ENCODE measurements around the gene CES4A. TPM values are rescaled to one million over a fixed set of nuclear protein-coding genes. Genes with fewer than 3 reads are reported as not detected.

CES4A gene
- total and polyA plus RNA-seq, 9 of the 15 experiments (the other 6 are each of a cell fraction or from before 2014, with no cell fraction given): 0.09 to 0.13 (median 0.11) TPM; not detected in 6

DNA sequence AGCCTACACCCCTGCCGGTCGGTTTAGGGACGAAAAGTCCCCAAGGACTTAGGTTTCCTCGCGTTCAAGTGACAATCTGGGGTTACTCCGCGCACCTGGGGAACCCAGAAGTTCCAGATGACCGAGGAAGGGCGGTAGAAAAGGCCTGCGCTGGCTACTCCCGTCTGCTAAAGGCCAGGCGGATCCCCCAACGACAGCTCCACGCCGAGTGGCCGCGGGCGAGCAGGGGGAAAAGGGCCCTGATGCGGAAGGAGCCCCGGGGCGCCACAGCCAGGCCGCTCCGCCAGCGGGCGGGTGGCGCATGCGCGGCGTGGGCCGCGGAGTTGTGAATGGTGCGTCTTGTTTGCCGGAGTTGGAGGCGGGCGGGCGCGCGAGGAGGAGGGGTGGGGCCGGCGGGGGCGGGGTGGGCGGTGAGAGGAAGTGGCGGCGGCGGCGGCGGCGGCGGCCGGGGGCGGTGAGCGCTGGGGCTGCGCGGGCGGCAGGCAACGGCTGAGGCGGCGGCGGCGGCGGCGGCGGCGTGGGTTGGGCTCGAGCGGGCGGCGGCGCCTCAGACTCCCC lies 40.4 kb downstream of the CES4A start, which contains the start of gene CBFB:
Gene CBFB, plus strand, starts transcription at position 454 of the 558 bp plus-strand sequence. CDS start 259 bp downstream, outside the sequence.
- in situ Hi-C loops (cut with MboI): no loop called here
- CTCF ChIA-PET (ENCODE audit: low intra/inter-chr PET ratio): no interaction called here
- FAIRE-seq: no peak
- TF ChIP-seq JUND (IDR thresholded peaks at IDR 0.05; ENCODE audit: borderline replicate concordance, low read depth, low read length) (0 out of 2 replicates have a peak, but pooled peaks have one; percentile 18), JUND (tag; IDR thresholded peaks at IDR 0.05; ENCODE audit: borderline replicate concordance, low read depth, low read length) (no peak), ZNF436 (CRISPR knock-in tag; IDR thresholded peaks at IDR 0.05) (0 out of 2 replicates have a peak, but pooled peaks have one; percentile 23), ZBED1 (IDR thresholded peaks at IDR 0.05) (no peak), KAT8 (IDR thresholded peaks at IDR 0.05; ENCODE audit: low read depth) (no peak), ZNF121 (CRISPR knock-in tag; conservative IDR thresholded peaks at IDR 0.05) (no peak), ZFP30 (CRISPR knock-in tag; IDR thresholded peaks at IDR 0.05; ENCODE audit: borderline replicate concordance) (no peak), FOXP1 (CRISPR knock-in tag; IDR thresholded peaks at IDR 0.05) (0 out of 2 replicates have a peak, but pooled peaks have one; percentile 73), HNRNPLL (IDR thresholded peaks at IDR 0.05; ENCODE audit: low read depth, low read length, poor library complexity, severe bottlenecking) (peak; percentile 24), CHD4 (IDR thresholded peaks at IDR 0.05; ENCODE audit: insufficient read depth, insufficient replicate concordance, low read depth, low read length, poor library complexity, severe bottlenecking) (no peak), ZNF384 (IDR thresholded peaks at IDR 0.05; ENCODE audit: low read depth, low read length) (no peak; the same call in 1 of the 2 replicates), GABPB2 (CRISPR knock-in tag; conservative IDR thresholded peaks at IDR 0.05) (no peak), MIER1 (IDR thresholded peaks at IDR 0.05; ENCODE audit: low read depth) (no peak), KLF13 (tag; IDR thresholded peaks at IDR 0.05; ENCODE audit: borderline replicate concordance, low read depth) (0 out of 2 replicates have a peak, but pooled peaks have one; percentile 29)
- TF ChIP-seq, protein P1, sequence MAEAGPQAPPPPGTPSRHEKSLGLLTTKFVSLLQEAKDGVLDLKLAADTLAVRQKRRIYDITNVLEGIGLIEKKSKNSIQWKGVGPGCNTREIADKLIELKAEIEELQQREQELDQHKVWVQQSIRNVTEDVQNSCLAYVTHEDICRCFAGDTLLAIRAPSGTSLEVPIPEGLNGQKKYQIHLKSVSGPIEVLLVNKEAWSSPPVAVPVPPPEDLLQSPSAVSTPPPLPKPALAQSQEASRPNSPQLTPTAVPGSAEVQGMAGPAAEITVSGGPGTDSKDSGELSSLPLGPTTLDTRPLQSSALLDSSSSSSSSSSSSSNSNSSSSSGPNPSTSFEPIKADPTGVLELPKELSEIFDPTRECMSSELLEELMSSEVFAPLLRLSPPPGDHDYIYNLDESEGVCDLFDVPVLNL (CRISPR knock-in tag; IDR thresholded peaks at IDR 0.05; ENCODE audit: low read depth): no peak
- TF ChIP-seq, protein P2, sequence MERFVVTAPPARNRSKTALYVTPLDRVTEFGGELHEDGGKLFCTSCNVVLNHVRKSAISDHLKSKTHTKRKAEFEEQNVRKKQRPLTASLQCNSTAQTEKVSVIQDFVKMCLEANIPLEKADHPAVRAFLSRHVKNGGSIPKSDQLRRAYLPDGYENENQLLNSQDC (CRISPR knock-in tag; IDR thresholded peaks at IDR 0.05): no peak
- TF ChIP-seq, protein P3, sequence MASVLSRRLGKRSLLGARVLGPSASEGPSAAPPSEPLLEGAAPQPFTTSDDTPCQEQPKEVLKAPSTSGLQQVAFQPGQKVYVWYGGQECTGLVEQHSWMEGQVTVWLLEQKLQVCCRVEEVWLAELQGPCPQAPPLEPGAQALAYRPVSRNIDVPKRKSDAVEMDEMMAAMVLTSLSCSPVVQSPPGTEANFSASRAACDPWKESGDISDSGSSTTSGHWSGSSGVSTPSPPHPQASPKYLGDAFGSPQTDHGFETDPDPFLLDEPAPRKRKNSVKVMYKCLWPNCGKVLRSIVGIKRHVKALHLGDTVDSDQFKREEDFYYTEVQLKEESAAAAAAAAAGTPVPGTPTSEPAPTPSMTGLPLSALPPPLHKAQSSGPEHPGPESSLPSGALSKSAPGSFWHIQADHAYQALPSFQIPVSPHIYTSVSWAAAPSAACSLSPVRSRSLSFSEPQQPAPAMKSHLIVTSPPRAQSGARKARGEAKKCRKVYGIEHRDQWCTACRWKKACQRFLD (CRISPR knock-in tag; IDR thresholded peaks at IDR 0.05): peak; percentile 12; the same call in 1 of the 2 replicates

More for the DNA sequence above, 40.4 kb downstream of the CES4A start, which contains the start of gene CBFB:
- H3K9ac ChIP-seq (ENCODE audit: insufficient read depth in 1 of 2, low read depth in 2 of 2, low read length in 2 of 2): peak within 1 kb of the TSS; percentile 90 to 99
- H3K4me1 ChIP-seq (replicated peaks in 1 of 2; ENCODE audit: control insufficient read depth in 2 of 2, insufficient read depth in 2 of 2, low read length in 2 of 2): peaks cover 13 to 29% of the 10 kb centered on the region in 2 experiments
- ATAC-seq (peak; percentile 92), DNase-seq (ENCODE audit: extremely low read depth in 1 of 4, low spot score in 3 of 4) (peak; percentile 96 to 99 (median 98))
- H3K27ac ChIP-seq (ENCODE audit: extremely low read depth, low read depth, low read length): peak within 1 kb of the TSS; percentile 97
- H3K9me1 ChIP-seq (ENCODE audit: control insufficient read depth, insufficient read depth, low read length): no peaks in the 10 kb centered on the region
- no peaks in the 10 kb centered on the region for H3K27me3 ChIP-seq (ENCODE audit: control insufficient read depth in 2 of 2, insufficient read depth in 2 of 2, low read length in 2 of 2)
- under 1% methylated on average over 18 of the region's 69 CpGs for WGBS (ENCODE audit: insufficient coverage, low coverage, missing lambda C conversion rate)
- POLR2A ChIA-PET: interaction anchor here (0.6 to 1.6 kb wide), 5 partner anchors 11 to 344 kb away, joined by 3 to 15 read pairs (median 3); no protein-coding TSS in a partner anchor
- no TSS peak for BruUV-seq (replicated peaks)
- peaks cover 52% of the 10 kb centered on the region for H3K79me2 ChIP-seq (ENCODE audit: control insufficient read depth, insufficient read depth, low read length)
- H4K20me1 ChIP-seq (replicated peaks; ENCODE audit: control insufficient read depth, insufficient read depth, low read length): no peaks in the 10 kb centered on the region; the same call in none of the 2 replicates
- peak within 1 kb of the TSS; percentile 85 for H3K4me3 ChIP-seq
- H3K4me2 ChIP-seq (ENCODE audit: insufficient read depth, low read length): peak within 1 kb of the TSS; percentile 92
- intact Hi-C loops (cut with micrococcal nuclease): loop anchor here (2.0 kb wide), 1 partner anchor 218 kb away; the partner anchor contains the start of gene FHOD1
- H3K9me3 ChIP-seq (replicated peaks; ENCODE audit: control insufficient read depth, insufficient read depth, low read depth, low read length): no peaks in the 10 kb centered on the region
- peaks cover 26% of the 10 kb centered on the region; the same call in 2 of the 3 replicates for H3K36me3 ChIP-seq (ENCODE audit: control insufficient read depth, insufficient read depth, low read length)
- H2AFZ ChIP-seq (ENCODE audit: low read depth, low read length): peak within 1 kb of the TSS; percentile 96

Data from K562 (cell line).